IPS-NIHi7 (cell line): Measurements from ENCODE around the gene SCYGR7.
"Not testable (repeated sequence)": the region's sequence is repeated elsewhere in the genome, so short reads cannot be mapped to it uniquely, and the experiment has no call there.

Source experiments
- DNase-seq: peaks from one replicate; pipeline ENCODE4 v3.0.0; 2012; ENCODE audit warnings: mixed read lengths; ENCODE audit errors: extremely low spot score

Gene SCYGR7, protein sequence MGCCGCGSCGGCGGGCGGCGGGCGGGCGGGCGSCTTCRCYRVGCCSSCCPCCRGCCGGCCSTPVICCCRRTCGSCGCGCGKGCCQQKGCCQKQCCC

DNA sequence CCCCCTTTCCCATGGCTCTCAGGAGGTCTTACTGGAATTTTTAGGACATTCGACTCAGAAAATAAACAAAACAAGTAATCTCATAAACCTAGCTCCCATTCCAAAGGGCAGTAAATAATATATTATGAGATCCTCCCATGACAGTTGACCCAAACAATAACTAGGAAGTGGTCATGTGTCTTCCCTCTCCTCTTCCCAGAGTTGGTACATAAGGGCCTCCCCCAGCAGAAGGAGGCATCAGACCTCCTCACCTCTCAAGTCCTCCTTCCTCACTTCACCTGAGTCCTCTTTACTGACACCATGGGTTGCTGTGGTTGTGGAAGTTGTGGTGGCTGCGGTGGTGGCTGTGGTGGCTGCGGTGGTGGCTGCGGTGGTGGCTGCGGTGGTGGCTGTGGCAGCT lies at the start of gene SCYGR7:
Gene SCYGR7 (plus strand): TSS at position 301 of the 400 bp plus-strand sequence. CDS start 0 bp downstream, at position 301.
- DNase-seq: no peak

DNA sequence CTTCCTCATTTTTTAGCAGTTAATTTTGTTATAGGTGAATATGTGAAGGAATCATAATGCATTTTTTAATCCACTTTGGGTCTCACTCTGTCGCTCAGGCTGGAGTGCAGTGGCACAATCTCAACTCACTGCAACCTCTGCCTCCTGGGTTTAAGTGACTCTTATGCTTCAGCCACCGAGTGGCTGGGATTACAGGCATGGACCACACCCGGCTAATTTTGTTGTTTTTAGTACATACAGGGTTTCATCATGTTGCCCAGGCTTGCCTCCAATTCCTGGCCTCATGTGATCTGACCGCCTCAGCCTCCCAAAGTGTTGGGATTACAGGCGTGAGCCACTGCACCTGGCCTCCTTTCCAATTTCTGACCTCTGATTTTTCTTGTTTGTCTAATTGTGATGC lies 43.9 kb upstream of the SCYGR7 start:
- no peak for DNase-seq

DNA sequence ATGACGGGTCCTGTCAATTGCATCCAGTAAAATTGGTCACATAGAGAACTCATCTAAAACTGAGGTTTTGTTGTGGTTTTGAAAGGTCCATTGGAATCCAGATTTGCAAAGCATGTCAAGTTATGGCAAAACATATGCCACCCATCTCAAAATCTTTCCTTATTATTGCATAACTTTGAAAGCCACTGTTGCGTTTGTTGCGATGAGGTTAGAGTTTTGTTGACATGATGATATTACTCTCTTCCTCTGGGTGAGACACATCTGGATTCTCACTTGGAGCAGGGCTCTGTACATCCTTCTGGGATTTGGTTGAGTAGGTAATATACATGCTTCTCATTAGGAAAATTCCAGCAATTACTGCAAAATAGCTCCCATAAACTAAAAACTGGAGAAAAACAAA lies 40.9 kb upstream of the SCYGR7 start:
- no peak for DNase-seq

DNA sequence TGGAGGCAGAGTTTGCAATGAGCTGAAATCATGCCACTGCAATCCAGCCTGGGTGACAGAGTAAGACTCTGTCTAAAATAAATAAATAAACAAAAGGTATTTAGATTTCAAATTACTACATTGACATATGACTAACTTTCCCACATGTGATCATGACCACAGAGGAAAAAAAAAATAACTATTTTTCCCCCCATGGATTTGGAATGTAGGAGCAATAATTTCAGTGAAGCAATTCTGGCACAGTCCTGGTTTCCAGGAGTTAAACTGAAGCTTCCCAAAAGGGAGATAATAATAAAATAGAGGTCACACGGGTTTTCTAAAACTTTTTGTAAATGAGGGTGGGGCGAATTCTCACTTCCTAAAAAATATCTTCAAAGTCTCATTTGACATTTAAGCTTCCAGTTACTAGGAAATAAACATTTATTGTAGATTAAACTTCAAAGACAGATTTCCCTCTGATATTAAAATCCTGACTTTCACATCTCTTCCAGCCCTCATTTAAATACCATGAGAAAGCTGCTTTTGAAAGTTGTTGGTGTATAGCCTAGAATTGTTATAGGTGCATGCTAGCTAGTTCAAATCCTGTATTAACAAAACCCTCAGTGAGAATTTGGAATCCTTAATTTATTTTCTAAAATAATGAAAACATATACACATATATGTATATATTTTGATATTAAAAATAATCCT lies 31.0 kb upstream of the SCYGR7 start:
- DNase-seq: no peak

DNA sequence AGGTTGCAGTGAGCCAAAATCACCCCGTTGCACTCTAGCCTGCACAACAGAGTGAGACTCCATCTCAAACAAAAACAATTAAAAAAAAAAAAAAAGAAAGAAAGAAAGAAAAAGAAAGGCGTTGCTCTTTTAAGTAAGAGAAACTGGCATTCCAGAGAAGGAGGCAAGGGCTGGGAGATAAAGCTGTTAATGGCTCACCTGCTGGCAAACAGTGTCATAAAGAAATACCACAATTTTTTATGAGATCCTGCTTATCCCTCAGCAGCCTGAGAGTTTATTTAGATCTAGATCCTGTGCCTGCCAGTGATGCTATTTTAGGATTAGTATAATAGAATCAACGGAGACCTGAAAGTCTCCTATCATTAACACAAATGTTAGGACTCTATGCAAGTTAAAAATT lies 26.6 kb upstream of the SCYGR7 start:
- DNase-seq: no peak

DNA sequence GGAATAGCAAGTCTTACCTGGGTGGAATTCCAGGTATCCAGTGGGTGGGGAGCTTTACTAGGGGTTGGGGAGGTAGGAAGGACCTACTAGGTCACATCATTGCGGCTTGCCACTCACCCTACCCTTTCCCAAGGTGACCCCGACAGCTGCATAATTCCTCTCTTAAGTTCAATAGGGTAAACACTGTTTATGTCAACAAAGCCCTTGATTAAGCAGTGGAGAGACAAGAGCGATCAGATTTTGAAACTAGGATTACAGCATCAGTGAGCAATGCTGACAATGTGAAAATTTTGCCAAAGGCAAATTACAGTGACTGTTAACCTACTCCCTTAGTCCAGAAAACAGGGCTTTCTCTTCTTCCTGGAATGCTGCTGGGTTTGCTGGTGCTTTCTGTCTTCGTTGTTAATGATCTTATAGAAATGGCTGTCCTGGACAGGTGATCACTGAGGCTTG lies 24.8 kb upstream of the SCYGR7 start:
- peak; percentile 42 for DNase-seq

DNA sequence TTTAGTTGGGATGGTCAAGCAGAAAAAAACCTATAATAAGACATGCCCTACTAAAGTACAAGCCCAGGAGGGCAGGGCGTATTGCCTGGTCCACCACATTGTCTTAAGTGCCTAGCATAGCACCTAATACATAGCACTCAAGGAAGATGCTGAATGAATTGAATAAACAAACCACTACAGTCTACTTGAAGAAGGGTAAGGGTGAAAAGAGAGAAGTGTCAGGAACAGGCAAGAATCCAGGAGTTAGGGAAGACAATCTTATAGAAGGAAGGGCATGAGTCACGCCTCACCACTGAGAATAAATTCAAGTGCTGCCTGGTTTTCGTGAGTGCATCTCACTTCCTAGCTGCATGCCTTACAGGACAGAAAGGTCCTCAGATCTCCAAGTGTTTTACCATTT lies 24.2 kb upstream of the SCYGR7 start:
- DNase-seq: no peak

DNA sequence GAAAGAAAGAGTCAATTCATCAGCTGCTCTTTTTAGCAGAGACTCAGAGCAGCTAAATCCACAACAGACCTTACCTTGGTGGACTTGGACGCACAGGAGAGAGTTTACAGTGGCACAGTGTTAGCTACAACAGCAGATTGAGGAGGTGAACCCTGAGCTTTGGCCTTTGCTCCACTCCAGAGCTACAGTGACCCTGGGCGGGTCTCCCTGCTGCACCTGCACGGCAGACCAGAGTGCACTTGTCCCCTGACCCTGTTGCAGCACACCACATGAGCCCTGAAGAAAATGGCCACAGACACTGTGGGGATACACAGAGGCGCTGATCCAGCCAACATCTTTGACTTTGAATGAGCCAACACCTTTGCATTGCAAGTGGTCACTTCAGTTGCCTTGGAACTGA lies 21.3 kb upstream of the SCYGR7 start:
- no peak for DNase-seq

DNA sequence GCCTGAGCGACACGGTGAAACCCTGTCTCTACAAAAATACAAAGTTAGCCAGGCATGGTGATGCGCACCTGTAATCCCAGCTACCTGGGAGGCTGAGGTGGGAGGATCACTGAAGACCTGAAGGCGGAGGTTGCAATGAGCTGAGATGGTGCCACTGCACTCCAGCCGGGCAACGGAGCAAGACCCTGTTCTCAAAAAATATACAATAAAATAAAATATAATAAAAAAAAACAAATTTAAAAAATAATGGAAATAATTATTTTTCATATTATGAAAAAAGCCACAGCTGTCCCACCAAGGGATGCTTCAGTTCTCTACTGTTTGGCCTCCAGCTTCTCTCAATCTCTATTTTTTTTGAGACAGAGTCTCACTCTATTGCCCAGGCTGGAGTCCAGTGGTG lies 20.7 kb upstream of the SCYGR7 start:
- DNase-seq: no peak

DNA sequence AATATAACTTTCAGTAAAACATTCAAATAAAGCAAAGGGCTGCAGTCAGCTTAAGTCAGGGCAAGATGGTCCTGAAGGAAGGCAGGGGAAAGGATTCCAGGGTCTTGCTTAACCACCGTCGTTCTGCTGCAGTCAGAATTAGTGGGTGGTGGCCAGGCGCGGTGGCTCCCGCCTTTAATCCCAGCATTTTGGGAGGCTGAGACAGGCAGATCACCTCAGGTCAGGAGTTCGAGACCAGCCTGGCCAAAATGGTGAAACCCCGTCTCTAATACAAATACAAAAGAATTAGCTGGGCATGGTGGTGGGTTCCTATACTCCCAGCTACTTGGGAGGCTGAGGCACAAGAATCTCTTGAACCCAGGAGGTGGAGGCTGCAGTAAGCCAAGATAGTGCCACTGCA lies 17.1 kb upstream of the SCYGR7 start:
- DNase-seq: no peak

DNA sequence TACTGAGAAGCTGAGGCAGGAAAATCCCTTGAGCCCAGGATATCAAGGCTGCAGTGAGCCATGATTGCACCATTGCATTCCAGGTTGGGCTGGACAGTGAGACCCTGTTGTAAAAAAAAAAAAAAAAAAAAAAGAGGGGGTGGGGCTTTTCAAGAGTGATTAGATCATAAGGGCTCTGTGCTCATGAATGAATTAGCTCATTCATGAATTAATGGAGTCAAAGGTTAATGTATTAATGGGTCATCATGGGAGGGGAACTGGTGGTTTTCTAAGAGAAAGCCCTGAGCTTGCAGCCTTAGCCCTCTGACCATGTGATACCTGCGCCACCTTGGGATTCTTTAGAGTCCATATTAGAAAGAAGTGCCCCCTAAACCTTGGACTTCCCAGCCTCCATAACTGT lies 14.8 kb upstream of the SCYGR7 start:
- DNase-seq: no peak

DNA sequence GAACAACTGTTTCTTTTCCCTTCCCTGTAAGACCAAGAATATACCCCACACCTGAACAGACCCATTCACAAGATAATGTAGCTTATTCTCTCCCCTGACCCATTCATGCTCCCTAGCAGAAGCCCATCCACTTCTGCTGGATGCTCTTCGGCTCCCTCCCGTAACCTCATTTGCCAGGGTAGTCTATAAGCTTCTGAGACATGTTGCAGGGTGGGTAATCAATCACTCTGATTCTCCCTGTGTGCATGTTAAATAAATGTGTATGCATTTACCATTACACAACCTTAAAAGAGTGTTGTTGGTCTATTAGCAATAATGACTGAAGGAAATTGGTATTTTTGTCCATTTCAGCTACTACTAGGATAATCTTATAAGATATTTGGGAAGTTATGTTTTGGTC lies 11.6 kb upstream of the SCYGR7 start:
- DNase-seq: no peak

DNA sequence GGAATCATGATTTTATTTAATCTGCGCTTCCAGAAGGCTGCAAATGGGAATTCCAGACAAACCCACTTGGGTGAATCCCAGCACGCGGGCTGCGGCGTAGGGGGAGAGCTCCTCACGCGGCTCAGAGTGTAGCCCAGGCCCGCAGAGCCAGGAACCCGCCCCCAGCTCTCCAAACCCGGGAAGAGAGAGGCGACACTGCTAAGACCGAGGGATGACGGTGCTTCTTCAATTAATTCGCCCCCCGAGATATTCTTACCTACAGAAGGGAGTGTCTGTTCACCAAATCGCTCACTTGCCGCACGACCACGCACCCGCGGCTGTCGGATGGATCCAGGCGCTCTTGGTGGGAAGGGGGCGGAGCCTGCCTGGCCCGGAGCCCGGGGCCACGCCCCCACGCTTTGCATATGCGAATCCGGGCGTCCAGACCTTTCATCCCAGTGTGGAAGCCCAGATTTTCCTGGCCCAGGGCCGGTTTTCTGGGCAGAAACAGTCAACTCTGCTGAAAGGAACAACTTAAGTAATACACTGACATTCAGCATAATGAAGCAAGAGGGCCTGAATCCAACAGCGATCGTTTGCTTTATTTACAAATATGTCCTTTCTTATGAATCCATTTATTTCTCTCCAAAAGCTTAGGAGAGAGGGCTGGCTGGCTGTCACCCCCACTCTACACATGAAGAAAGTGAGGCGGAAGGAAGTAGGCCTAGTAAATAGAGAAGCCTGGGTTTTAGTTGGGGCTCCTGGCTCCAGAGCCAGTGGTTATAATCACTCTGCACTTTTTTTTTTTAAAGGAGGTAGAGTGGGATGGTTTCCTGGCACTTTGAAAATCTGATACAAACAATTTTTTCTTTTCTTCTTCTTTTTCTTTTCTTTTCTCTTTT lies 10.2 kb upstream of the SCYGR7 start, which contains the start of gene SLC19A3:
Gene SLC19A3 (minus strand): TSS at position 342 of the 881 bp plus-strand sequence. CDS start 15,710 bp downstream, outside the sequence.
- peak; percentile 96 for DNase-seq

DNA sequence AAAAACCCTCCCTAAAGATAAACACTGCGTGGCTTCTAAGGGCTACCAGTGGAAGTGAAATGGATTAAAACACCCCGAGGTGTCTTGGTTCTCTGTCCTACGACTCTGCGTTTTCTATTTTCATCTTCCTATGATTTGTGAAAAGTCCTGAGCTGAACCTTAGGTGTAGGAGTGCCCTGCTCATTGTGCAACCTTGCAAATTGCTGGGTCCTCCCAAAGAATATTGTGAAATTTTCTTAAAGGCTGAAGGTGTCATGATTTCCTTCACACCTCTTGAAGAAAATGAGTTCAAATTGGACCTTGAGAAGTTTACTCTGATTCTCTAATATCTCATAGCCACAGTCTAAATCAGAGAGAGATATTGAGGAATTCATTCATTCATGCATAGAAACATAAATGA lies 8.5 kb upstream of the SCYGR7 start:
- no peak for DNase-seq

DNA sequence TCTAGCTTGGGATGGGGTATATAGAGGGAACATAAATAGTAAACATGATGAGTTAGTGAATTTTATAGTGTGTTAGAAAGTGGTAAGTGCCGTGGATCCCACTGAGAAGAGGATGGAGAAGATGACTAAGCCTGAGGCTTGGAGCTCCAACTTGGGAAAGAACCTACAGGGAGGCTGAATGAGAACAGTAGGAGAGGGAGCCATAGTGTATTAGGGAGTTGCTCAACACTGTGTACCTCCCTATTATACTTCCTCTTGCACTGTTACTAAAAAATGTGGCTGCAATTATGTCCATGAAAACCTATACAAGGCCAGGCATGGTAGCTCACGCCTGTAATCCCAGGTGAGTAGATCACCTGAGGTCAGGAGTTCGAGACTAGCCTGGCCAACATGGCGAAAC lies 7.5 kb upstream of the SCYGR7 start:
- no peak for DNase-seq

DNA sequence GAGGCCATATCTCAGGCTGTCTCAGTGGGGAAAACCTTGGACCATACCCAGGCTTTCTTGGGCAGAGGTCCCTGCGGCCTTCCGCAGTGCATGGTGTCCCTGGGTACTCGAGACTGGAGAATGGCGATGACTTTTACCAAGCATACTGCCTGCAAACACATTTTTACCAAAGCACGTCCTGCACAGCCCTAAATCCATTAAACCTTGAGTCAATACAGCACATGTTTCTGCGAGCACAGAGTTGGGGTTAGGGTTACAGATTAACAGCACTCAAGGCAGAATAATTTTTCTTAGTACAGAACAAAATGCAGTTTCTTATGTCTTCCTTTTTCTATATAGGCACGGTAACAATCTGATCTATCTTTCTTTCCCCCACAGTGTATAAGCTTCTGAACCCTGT lies 5.3 kb upstream of the SCYGR7 start:
- not testable (repeated sequence) for DNase-seq

DNA sequence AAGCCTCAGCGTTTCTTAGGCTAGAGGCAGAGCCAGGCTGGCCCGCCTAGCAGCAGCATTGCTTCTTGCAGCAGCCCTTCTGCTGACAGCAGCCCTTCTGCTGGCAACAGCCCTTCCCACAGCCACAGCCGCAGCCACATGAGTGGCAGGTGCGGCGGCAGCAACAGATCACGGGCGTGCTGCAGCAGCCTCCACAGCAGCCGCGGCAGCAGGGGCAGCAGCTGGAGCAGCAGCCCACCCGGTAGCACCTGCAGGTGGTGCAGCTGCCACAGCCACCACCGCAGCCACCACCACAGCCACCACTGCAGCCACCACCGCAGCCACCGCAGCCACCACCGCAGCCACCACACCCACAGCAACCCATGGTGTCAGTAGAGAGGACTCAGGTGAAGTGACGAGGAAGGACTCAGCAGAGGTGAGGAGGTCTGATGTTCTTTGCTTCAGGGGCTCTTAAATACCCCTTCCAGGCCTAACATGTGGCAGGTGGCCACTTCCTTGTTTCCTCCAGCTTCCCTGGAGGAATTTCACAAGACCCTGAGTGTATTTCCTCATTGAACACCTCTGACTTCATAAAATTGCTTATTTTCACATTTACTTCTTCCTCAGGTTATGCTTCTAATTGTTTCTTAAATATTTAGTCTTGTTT lies 3.6 kb upstream of the SCYGR7 start, which contains the start of gene SCYGR6:
Gene SCYGR6 (minus strand): TSS at position 364 of the 646 bp plus-strand sequence. CDS start 0 bp downstream, at position 364.
- DNase-seq: no peak

DNA sequence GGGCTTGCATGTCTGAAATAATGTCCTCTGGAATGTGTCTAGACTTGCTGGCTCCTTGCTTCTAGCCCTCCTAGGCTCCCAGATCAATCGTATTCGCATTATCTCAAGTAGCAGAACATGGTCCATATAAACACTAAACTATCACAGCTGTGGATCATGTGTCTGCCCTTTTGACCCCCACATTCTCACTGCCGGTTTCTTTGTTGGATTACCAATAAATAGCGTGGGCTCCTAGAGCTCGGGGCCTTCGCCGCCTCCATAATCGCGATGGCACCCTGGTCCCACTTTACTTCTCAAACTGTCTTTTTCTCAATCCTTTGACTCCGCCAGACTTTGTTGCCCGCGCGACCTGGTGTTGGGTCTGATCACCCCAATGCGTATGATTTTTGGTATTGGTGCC lies 11.2 kb downstream of the SCYGR7 start:
- no peak for DNase-seq

DNA sequence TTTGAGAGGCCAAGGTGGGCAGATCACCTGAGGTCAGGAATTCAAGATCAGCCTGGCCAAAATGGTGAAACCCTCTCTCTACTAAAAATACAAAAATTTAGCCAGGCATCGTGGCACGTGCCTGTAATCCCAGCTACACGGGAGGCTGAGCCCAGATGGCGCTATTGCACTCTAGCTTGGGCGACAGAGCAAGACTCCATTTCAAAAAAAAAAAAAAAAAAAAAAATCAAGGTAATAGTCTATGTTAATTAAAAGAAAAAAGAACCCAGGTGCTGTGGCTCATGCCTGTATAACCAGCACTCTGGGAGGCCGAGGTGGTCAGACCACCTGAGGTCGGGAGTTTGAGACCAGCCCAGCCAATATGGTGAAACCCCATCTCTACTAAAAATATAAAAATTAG lies 12.6 kb downstream of the SCYGR7 start:
- not testable (repeated sequence) for DNase-seq

DNA sequence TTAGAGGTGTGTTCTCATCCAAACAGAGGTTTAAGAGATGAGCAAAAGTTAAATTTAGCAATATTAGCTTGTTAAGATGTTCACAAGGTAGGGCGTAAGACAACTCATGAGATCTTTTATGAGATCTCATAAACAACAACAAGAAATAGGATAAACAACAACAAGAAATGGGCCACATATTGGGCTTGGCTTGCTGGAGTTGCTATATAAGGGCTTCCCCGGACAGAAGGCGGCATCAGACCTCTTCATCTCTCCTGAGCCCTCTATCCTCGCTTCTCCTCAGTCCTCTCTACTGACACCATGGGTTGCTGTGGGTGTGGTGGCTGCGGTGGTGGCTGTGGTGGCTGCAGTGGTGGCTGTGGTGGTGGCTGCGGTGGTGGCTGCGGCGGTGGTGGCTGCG lies 17.5 kb downstream of the SCYGR7 start, which contains the start of gene SCYGR8:
Gene SCYGR8 (plus strand): TSS at position 301 of the 400 bp plus-strand sequence. CDS start 0 bp downstream, at position 301.
- DNase-seq: no peak

DNA sequence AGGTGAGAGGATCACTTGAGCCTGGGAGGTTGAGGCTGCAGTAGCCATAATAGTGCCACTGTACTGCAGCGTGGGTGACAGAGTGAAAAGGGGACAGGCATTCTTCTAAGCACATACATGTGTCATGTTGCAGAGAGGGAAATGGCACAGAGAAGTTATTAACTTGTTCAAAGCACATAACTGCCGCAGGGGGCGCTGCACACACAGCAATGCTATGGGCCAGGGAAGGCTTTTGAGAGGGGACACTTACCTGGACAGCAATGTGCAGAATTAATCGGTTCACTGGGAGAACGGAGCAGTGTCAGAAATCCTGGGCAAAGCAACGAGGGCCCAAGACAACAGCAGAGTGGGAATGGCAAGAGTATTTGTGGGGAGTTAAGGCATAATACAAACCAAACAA lies 19.9 kb downstream of the SCYGR7 start:
- peak; percentile 70 for DNase-seq

DNA sequence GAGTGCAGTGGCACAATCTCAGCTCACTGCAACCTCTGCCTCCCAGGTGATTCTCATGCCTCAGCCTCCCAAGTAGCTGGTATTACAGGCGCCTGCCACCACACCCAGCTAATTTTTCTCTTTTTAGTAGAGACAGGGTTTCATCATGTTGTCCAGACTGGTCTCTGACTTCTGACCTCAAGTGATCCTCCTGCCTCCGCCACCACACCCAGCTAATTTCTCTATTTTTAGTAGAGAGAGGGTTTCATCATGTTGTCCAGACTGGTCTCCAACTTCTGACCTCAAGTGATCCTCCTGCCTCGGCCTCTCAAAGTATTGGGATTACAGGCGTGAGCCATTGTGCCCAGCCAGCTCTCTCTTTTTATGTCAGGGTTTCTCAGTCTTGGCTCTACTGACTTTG lies 28.1 kb downstream of the SCYGR7 start:
- DNase-seq: not testable (repeated sequence)
